SH-SY5Y (cell line): Measurements from ENCODE around the gene PLA2G7.

ENCODE experiments used
- GATA2 ChIP-seq: IDR thresholded peaks from 2 replicates; pipeline ENCODE4 v1.6.1; 2011; ENCODE audit warnings: mild to moderate bottlenecking, low read depth, low read length
- GATA3 ChIP-seq: IDR thresholded peaks from 2 replicates; pipeline ENCODE4 v1.6.1; 2011; ENCODE audit warnings: low read depth, mild to moderate bottlenecking, low read length, moderate library complexity

- no peak for TF ChIP-seq GATA2
- no peak for TF ChIP-seq GATA3
Observed at GRCh38 chr6:46674410-46674809, 60.8 kb downstream of the PLA2G7 start.
